GDM1 (cell line): ENCODE data around the gene CCDC92.
"Not testable (repeated sequence)": the region's sequence is repeated elsewhere in the genome, so short reads cannot be mapped to it uniquely, and the experiment has no call there.

Experiments
- DNase-seq: peaks from one replicate; lab custom pipeline; 2025; lab: John Stamatoyannopoulos, UW

CCDC92 gene

DNA sequence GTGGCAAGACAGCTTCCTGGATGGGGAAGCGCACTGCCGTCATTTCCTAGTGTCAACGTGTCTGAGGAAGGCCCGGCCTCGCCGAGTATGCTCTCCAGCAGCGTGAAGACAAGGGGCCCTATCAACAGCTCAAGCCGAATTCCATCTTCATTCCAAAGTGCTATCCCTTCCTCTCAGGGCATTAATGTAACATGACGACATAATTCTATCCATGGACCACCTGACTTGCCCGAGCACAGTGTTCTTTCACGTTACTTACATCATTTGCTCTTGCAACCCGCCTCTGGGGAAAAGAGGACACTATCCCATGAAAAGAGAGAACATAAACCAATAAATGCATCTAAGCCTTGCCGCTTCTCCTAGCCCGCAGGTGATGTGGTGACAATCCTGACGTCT is 22.9 kb downstream of the CCDC92 start:
- no peak for DNase-seq

DNA sequence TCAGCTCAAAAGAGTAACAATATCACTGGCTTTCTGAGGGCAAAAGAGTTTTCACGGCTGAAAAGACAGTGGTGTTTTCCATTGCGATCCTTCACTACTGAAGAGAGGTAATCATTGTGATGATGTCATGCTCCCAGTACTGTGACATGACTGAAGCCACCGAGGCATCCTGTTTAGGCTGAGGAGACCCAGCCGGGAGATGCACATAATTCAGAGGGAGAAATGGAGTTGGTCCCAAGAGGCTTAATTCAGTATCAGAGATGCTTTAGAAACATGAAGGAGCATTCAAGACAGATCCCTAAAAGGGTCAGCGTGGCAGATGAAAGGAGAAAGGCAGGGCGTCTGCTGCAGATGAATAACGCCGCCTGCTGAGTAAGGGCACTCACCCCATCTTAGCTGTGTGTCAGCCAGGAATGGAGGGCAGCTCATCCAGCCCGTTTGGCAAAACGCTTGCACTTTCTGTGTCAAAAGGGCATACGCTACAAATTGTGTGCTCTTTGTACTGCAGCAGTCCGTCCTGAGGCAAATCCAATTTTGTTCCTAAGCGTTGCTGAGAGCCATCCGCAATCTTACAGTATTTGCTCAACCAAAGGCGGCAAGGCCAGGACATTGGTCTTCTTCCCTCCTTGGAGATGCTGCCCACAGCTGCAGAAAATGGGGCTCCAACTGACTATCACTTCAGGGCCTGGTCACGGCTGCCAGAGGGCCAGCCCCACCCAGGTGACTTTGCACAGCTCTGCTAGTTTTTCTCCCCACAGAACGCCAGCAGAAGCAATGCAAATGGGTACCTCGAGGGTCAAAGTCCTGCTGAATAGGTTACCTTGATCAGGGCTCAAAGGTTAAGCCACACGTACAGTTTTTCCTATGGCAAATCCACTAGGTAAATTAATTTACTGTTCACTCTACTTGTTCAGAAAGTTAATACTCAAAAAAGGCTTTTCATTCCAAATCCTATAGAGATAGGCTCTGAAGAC is 23.5 kb downstream of the CCDC92 start:
- no peak for DNase-seq

DNA sequence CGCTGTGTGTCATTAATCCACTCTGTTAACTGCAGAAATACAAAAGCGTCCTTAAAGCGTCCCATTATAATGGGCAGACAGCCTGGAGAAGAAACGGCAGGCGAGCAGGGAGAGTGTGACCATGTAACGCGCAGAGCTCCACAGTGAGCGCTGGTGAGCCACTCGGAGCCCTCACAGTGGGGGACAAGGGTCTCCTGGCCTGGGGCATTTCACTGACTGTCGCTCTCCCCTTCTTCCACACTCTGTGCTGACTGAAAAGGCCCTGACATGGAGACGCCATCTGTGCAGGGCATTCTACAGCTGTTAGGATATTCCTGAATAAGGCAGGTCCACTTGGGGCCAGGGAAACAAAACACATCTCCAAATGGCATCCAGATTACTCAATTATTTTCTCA is 24.2 kb downstream of the CCDC92 start:
- no peak for DNase-seq

DNA sequence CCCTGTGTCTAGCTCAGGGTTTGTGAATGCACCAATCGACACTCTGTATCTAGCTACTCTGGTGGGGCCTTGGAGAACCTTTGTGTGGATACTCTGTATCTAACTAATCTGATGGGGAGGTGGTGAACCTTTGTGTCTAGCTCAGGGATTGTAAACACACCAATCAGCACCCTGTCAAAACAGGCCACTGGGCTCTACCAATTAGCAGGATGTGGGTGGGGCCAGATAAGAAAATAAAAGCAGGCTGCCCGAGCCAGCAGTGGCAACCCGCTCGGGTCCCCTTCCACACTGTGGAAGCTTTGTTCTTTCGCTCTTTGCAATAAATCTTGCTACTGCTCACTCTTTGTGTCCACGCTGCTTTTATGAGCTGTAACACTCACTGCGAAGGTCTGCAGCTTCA is 25.1 kb downstream of the CCDC92 start:
- not testable (repeated sequence) for DNase-seq

DNA sequence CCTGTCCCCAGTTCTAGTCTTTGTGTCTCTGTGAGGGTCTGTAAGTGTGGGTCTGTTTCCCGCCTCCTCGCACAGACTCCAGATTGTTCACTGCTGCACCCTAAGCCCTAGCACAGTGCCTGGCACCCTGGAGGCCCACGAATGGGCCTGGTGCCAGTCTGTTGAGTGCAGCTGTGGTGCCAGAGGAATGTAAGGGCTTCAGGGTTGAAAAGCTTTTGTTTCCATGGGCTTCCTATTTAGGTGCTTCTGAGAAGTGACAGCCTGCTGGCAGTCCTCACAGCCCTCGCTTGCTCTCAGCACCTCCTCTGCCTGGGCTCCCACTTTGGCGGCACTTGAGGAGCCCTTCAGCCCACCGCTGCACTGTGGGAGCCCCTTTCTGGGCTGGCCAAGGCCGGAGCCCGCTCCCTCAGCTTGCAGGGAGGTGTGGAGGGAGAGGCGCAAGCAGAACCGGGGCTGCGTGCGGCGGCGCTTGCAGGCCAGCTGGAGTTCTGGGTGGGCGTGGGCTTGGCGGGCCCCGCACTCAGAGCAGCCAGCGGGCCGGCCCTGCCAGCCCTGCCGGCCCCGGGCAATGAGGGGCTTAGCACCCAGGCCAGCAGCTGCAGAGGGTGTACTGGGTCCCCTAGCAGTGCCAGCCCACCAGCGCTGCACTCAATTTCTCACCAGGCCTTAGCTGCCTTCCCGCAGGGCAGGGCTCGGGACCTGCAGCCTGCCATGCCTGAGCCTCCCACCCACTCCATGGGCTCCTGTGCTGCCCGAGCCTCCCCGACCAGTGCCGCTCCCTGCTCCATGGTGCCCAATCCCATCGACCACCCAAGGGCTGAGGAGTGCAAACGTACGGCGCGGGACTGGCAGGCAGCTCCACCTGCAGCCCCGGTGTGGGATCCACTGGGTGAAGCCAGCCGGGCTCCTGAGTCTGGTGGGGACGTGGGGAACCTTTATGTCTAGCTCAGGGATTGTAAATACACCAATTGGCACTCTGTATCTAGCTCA is 25.8 kb downstream of the CCDC92 start:
- DNase-seq: not testable (repeated sequence)

DNA sequence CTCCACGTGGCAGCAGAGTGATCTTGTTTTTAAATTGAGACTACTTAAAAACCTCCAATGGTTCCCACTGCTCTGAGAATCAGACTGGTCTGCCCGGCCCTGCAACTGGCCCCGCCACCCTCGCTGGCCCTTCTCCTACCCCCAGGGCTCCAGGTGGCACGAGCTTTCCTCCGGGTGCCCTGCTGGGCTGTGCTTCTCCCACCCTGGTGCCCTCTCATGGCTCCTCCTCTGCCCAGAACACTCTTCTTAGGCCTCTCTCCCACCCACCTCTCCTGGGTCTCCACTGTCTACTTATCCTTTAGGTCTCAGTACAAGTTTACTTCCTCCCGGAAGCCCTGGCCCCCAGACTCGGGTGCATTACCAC is 26.5 kb downstream of the CCDC92 start:
- no peak for DNase-seq

DNA sequence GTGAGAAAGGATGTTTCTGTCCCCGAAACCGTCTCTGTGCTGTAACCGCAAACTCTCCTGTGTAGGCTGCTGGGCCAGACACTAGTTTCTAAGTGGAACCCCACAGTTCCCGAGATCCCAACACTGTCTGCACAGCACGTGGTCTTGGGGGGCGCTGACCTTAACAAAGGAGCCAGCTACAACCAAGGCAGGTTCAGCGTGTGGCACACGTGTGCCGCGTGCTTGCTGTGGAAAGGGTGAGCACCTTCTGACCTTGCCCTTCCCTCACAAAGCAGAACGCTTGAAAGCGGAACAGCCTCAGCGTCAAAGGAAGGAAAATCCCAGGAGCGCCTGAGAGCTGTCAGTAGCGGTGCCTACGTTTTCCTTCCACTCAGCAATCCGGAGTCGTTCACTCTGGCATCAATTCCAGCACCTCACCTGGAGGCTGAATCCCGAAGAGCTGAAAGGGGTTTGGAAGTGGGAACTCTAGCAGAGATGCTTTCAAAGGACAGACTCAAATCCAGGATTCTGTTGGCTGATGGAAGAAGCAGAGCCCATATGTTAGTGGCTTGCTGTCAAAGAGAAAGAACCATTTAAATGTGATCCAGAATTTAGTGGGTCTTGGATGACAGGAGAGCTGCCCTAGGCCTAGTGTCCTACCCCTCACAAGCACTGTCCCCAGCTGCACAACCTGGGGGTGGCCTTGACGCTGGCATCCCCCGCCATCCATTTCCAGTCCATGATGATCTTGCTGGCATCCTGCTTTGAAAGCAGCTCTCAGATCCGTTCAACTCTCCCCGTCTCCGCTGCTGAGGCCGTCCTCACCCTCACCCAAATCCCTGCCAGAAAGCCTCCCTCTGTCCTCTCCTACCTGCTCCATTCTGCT is 27.1 kb downstream of the CCDC92 start:
- no peak for DNase-seq

DNA sequence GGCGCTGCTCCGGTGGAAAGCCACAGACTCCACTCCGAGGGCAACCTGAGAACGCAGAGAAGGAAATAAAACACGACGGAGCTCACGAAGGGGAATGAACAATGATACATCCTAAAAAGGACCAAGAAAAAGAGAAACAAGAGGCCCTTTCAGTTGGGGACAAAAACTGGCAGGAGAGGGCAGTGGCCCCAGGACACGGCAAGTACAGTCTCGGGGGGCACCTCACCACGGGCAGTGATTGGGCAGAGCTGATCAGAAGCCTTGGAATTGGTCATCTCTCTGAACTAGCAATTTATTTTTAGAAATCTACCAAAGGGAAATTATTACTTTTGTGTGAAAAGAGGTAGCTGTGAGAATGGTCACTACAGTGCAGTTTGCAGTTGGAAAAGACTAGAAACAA is 27.9 kb downstream of the CCDC92 start:
- DNase-seq: no peak

DNA sequence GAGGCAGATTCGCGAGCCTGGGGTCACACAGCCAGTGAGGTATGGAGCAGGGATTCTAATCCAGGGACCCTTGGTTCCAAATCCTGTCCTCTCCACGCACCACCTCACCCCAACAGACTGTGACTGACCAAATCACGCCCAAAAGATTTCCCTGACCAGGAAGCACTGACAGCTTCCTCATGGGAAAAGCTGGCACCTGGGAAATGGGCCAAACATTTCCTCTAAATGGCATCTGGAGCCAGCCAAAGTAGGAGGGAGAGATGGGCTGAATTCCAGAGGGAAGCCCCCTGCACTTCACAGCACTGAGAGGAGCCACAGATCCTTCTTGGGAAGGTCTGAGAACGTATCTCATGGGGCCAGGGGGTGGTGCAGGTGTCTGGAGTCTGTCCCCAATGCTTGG is 28.8 kb downstream of the CCDC92 start:
- no peak for DNase-seq

DNA sequence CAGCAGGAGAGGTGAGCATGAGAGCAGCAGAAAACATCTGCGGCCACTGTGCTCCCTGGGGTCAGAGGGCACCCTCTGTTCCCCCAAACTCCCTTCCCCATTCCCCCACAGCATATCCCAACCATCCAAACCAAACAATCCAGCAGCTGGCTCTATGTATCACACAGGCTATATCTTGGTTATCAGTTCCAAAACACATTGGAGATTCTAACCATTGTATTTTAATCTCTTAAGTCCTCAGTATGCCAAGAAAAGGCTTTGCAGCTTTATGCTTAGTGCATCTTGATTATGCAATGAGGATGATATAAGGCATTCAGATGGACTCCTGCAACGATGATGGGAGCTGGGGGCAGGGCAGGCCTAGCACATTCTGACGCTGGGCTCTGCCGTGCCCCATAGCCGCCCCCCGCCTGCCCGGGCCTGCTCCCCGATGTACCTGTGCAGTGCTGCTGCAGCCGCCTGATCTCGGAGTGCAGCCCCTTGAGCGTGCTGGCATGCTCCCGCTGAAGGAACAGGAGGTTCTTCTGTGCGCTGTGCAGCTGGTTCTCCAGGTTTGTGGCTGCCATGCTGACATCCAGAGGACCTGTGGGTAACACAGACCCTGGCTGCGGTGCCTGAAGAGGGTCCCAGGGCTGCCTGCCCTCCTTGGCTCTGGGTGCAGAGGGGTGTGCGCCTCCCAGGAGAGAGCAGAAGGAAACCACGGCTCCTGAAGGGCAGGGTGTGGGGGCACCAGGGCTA is 29.6 kb downstream of the CCDC92 start:
- no peak for DNase-seq

DNA sequence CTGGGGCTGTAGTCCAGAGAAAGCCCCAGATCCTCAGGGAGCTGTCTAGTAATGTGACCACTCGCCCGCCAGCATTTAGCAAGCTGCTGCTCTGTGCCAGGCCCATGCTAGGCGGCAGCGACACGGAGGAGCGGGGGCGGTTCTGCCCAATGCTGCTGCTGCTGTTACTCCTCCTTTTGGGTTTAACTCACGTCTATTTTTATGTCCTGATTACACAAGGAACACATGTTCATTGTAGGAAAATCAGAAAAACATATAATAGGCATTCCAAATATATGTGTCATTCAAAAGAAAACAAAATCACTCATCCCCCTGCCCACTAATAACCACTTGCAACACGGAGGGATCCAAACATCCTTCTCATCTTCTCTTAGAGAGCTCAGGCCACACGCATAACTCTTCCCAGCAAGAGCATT is 30.4 kb downstream of the CCDC92 start:
- no peak for DNase-seq

DNA sequence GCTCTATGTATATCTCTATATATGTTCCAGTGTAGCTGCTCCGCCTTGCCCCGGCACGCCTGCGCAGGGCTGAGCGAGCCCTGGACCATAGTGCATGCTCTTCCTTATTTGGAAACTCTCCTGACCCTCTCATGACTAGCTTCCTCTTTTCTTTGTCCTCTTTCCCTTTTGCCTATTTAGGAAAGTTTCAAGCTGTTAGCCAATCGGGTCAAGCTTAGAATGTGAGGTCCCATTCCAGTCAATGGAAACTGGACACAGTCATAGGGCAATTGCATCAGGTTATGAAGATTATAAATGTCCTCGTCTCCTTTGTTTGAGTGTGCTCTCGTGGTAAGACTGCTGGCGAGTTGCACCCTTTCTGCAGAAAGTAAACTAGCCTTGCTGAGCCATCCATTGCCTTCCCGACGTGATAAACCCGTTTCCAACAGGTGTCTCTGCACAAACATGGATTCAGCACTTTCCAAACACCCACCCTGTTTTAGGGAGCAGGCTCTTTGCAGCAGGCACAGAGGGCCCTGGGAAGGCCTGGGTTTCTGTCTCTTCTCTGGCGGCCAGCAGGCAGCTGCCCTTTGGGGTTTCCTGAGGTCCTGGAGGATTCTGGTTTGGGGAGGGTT is 30.9 kb downstream of the CCDC92 start:
- DNase-seq: peak; percentile 51

DNA sequence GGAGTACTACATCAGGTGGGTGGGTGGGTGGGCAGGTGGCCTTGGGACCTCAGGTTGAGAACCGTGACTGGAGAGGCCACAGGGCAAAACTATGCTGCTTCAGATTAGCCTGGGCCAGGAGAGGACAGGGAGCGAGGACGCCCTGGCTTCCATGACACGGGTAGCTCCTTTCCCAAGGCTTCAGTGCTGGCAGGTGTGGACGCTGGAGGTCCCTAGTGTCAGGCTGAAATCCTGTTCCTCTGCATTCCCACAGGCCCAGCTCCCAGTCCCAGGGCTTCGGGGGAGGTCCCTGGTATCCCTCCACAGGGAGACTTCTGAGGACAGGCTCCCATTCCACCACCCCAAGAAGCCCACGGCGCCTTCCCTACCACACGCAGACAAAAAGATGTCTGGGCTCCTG is 31.6 kb downstream of the CCDC92 start:
- DNase-seq: no peak

DNA sequence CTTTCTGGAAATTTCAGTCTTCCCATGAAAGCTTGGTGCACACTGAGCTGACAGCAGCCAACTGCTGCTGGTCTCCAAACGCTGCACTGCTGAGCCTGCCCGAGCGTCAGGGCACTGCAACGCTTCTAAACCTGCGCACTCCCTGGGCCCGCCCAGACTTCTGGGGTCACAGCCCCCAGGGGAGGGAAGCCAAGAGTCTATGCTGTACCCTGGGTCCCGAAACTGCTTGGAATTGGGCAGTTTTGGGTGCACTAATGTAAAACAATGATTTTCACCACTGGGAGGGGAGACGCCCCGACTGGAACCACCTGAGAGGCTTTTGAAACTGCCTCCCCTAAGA is 32.0 kb downstream of the CCDC92 start:
- no peak for DNase-seq

DNA sequence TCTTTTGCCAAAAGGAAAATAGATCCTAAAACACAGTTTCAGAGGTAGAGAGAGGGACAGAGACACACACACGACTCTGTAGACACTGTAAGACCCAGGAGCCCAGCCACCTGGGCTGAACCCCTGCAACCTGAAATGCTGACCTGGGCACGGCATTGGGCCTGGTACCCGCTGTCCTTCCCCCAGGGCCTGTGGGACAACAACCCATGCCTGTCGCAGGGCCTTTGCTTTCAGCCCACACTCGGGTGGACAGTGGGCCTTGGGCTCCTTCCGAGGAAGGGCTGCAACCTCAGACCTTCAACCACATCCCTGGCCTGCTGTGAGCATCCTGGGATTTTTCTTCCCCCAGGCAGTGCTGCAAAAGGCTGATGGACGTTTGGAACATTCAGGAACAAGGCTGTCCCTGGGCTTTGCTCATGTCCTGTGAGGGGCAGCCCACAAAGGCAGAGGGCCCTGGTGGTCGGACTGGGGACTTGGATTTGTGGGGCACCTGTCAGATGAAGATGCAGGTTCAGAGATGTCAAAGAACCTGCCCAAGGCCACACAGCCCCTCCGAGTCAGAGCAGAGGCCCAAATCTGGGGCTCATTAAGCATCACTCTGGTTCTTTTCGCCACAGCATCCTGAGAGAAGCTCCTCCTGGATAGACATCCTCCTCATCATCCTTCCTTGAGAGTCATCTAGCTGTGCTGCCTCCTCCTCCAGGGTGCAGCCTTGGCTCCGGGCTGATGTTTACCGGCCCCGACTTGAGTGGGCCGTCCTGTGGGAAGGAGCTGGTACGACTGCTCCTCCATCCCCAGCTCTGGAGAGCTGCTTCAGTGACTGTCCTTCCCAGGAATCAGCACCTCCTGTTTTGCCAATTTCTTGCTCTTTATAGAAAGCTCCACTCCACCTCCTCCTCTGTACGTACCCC is 32.7 kb downstream of the CCDC92 start:
- DNase-seq: no peak

DNA sequence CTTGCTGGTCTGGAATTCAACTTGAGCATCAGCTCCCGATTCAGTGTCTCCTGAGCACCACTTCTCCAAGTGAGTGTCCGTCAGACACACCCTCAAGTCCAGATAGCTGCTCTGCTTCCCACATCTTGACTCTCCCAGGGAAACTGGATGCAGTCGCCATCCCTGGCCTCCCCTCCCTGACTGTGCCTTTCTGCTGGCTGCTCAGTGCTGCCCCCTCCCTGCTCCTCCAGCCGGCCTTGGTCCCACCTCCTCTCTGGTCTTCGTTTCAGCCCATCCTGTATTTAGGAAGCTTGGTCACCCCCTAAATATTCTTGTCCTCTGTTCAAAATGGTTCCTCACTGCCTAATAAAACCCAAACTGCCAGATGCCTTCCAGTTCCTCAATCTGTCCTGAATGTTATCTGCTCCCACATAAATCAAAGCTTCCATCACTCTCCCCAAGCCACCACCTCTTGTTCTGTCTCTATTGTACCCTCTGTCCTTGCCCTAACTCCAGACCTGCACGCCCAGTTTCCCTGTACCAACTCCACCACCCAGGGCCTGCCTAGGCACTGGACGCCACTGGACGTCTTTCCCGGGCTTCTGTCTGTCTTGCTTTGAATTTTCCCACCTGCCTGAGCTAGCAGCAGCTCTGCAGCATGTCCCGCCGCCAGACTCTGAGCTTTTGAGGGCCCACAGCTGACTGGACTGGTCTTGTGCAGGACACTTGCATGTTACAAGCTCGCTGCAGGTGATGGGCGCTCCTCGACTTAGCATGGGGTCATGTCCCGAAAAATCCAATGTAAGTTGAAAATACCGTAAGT is 33.8 kb downstream of the CCDC92 start:
- DNase-seq: no peak

DNA sequence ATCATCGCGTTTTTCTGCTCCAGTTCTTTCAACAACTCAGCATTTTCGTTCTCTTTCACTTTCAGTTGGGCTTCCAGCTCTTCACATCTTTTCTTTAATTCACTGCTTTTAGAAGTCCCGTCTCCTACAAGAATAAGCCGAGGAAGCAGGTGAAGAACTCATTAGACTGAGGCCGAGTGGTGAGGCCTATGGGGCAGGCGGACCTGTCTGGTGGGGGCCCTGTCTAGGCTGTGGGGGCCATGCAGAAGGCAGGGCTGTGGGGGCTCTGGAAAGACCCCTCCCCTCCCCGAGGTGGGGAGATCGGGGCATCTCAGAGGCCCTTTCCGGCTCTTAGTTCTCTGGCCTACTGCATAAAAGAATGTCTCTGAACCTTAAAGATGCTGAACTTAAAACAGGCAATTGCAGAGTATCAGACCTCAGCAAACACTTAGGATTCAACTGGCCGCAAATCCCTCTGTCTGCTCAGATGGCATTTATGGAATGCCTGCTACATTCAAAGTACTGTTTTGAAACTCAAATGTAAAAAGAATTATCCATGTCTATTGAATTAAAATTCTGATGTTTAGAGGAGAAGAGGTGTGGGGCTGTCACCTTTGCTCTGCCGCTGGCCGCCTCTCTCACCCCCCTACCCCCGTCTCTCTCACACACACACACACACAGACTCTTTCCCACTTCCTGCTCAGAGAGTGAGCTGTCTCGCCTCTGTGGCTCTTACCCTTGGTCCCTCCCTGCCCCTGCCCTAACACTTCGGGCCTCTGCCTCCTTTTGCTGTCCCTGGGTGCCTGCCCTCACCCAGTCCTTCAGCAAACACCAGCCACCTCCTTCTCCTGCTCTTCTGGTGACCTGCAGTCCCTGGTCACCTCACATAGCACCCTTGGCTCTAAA is 34.7 kb downstream of the CCDC92 start:
- peak; percentile 34 for DNase-seq
